D721Med (cell line): ENCODE data around the gene CNTFR.

Experiments used
- DNase-seq: peaks from one replicate; pipeline ENCODE4 v3.0.0; 2011; ENCODE audit warnings: low spot score; ENCODE audit not compliant: insufficient read length
- FAIRE-seq: peaks from 2 replicates; lab custom pipeline; 2011; peaks lifted over from hg19 to GRCh38; lab: Jason Lieb, UNC
- TF ChIP-seq, protein P1 (sequence below): IDR thresholded peaks from 2 replicates; pipeline ENCODE4 v1.5.1; 2012; ENCODE audit warnings: mild to moderate bottlenecking, control low read depth; ENCODE audit not compliant: insufficient read depth; ENCODE audit errors: missing control alignments

Gene CNTFR

DNA sequence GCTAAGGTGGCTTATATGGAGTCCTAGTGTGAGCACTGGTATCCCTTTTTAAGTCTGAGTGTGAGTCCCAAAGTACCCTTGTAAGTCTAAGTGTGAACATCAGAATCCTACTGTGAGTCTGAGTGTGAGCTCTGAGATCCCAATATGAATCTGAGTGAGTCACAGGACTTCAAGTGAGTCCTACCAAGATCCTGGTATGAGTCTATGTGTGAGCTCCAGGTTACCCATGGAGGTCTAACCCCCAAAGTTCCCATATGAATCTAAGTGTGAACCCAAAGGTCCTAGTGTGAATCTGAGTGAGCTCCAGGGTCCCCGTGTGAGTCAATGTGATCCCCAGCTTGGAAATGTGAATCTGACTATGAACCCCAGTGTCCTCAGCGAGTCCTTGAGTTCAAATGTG lies 2.3 kb downstream of the CNTFR start:
- TF ChIP-seq, protein P1, sequence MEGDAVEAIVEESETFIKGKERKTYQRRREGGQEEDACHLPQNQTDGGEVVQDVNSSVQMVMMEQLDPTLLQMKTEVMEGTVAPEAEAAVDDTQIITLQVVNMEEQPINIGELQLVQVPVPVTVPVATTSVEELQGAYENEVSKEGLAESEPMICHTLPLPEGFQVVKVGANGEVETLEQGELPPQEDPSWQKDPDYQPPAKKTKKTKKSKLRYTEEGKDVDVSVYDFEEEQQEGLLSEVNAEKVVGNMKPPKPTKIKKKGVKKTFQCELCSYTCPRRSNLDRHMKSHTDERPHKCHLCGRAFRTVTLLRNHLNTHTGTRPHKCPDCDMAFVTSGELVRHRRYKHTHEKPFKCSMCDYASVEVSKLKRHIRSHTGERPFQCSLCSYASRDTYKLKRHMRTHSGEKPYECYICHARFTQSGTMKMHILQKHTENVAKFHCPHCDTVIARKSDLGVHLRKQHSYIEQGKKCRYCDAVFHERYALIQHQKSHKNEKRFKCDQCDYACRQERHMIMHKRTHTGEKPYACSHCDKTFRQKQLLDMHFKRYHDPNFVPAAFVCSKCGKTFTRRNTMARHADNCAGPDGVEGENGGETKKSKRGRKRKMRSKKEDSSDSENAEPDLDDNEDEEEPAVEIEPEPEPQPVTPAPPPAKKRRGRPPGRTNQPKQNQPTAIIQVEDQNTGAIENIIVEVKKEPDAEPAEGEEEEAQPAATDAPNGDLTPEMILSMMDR: no peak
- DNase-seq (no peak), FAIRE-seq (no peak)

DNA sequence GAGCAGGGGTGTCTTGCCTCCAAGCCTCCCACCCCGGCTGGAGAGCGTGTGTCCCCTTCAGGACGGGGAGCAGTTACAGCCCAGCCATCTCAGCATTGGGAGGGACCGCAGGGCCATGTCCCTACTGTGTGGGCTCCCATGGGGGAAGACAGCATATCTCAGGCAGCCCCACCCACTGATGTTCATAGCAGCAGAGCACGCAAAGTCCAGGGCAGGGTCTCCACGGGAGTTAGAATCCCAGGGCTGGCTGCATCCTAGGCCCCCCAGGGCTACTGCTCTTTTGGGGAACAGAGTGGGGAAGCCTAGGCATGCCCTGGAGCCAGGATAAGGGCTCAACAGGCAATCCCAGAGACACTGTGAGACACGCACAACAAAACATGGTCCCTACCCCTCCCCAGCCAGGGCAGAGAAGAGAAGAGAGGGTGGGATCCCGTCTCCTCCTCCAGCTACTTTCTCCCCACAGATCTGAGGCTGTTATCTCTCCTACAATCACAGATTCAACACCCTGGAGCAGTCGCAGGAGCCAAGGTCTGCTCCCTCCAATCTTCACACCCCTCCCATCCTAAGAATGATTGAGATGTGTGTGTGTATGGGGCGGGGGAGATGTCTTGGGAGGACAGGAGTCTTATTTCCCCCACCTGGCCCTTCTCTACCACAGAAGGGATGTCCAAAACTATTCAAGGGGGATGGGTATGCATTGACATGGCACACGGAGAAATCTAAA lies 3.4 kb downstream of the CNTFR start:
- no peak for FAIRE-seq
- TF ChIP-seq, protein P1: no peak
- no peak for DNase-seq

DNA sequence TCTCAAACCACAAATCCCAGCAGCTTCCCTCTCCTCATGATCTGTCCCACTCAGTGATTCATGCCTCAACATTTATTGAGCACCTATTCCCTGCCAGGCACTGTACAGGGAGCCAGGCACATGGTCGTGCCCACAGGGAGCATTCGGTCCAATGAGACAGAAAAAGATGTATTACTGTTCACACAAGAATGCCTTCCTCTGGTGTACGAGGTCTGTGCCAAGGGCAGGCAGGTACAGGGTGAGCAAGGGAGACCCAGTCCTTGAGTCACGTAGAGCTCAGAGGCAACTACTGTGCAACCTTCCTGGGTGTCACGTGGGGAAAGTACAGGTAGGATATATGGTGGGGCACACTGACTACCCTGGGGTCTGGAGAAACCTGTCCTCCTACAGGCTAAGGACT lies 4.6 kb downstream of the CNTFR start:
- FAIRE-seq (no peak), DNase-seq (no peak)
- TF ChIP-seq, protein P1: no peak

DNA sequence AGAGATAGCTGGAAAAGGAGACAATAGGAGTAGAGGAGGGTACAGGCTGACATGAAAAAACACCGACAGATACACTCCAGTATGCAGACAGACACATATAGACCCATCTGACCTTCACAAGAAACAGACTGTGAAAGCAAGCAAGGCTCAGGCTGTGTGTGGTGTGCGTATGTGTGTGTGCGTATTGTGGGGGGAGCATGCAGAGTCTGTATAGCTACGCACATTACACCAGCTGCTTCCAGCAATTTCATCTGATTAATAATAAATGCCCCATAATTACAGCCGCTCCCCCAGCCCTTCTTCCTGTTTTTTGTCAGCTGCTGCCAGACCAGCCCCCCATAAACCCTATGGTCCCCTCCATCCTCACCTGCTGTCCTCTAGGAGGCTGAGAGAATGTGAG lies 6.7 kb downstream of the CNTFR start:
- TF ChIP-seq, protein P1: no peak
- no peak for FAIRE-seq
- no peak for DNase-seq

DNA sequence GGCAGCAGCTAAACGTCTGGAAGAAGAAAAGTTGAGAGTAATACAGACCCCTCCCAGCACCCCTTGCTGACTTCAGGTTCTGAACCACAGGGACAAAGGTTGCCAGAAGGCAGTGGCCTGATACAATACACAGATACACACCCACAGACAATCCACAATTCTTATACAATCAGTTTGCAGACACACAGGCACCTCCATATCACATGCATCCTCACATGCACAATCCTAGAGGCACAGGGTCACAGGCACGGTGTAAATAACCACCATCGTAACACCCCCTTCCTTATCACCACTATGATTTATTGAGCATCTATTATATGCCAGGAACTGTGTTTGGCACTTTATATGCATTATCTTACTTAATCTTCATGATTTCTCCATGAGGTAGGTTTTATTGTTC lies 8.2 kb downstream of the CNTFR start:
- no peak for FAIRE-seq
- TF ChIP-seq, protein P1: no peak
- DNase-seq: no peak

DNA sequence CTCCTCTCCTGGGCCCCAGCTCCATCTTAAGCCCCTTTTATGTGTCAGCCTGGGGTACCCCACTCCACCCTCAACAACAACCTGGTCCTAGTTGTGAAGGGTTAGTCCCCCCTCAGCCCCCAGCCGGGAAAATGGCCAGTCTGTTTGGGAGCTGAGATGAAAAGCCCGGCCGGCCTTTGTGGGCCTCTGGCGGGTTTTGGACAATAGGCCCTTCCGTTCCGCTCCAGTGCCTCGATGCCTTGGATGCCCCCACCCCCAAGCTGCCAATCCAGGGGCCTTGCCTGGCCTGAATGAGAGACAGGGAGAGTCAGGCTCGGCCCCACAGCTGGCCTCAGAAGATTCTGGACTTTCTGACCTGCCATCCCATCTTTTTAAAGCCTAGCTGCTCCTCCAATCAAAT lies 9.2 kb downstream of the CNTFR start:
- TF ChIP-seq, protein P1: no peak
- FAIRE-seq (no peak), DNase-seq (no peak)

DNA sequence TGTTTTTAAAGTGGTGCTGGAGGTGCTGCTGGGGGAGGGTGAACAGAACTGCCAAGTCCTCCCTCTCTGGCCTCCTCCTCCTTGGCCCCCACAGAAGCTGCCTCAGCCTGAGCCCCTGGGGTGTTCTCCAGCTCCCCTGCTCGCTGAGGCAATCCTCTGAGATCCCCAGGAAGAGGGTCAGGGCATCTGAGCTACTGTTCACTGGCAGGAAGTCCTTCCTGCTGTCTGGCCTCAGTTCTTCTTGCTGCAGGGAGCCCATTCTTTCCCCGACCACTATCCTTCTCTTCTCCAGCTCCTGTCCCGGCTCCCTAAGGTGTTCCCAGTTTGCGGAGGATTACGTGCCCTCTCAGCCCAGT lies 9.7 kb downstream of the CNTFR start:
- FAIRE-seq: no peak
- TF ChIP-seq, protein P1: no peak
- no peak for DNase-seq
